PC-3 (cell line): Measurements from ENCODE around the gene CTNNA2. TPM values are rescaled to one million over a fixed set of nuclear protein-coding genes. Genes with fewer than 3 reads are reported as not detected.

Source experiments
- ATAC-seq: fragments of 200-7000 bp; cut with Tn5 transposase; 2 replicates; pipeline ENCODE4 v1.9.1; 2020; ENCODE audit warnings: mild to moderate bottlenecking, moderate library complexity
- BruUV-seq: library from RNA; stranded (reverse); fragments of 400-500 nt; replicated peaks from 2 replicates; lab custom pipeline; 2021; lab: Mats Ljungman, UMichigan
- CTCF ChIA-PET: fragments of 300-600 bp; sonication (Branson Sonifier 250); formaldehyde crosslinking; loops from one replicate; lab custom pipeline; 2022; ENCODE audit warnings: antibody characterized with exemption; lab: Charles Lee
- POLR2A ChIA-PET: fragments of 300-600 bp; sonication (Branson Sonifier 250); formaldehyde crosslinking; loops from one replicate; lab custom pipeline; 2022; ENCODE audit warnings: antibody characterized with exemption; ENCODE audit not compliant: unreplicated experiment; lab: Charles Lee
- DNase-seq: peaks from one replicate; pipeline ENCODE4 v3.0.0-alpha.2; 2015
- H2AFZ ChIP-seq: fragments of 300-600 bp; sonication (generic); 2 replicates; pipeline ENCODE4 v1.6.0; 2016; ENCODE audit warnings: antibody characterized with exemption, low read length
- H3F3A ChIP-seq: fragments of 300-600 bp; sonication (generic); one replicate; pipeline ENCODE4 v1.6.0; 2017; ENCODE audit warnings: antibody characterized with exemption, low read length, control low read depth, mild to moderate bottlenecking; ENCODE audit not compliant: unreplicated experiment
- H3K27ac ChIP-seq: fragments of 300-600 bp; sonication (generic); 2 replicates; pipeline ENCODE4 v1.5.1; 2016; ENCODE audit warnings: mild to moderate bottlenecking, low read length
- H3K27me3 ChIP-seq: fragments of 300-600 bp; sonication (generic); 2 replicates; pipeline ENCODE4 v1.6.1; 2016; ENCODE audit warnings: low read length, mixed read lengths
- H3K36me3 ChIP-seq: fragments of 300-600 bp; sonication (generic); 2 replicates; pipeline ENCODE4 v1.6.1; 2016; ENCODE audit warnings: low read depth, mixed run types, low read length, mixed read lengths
- H3K4me1 ChIP-seq: fragments of 300-600 bp; sonication (generic); 2 replicates; pipeline ENCODE4 v1.5.1; 2016; ENCODE audit warnings: low read length; ENCODE audit not compliant: insufficient read depth
- H3K4me2 ChIP-seq: fragments of 300-600 bp; sonication (generic); 2 replicates; pipeline ENCODE4 v1.6.0; 2016; ENCODE audit warnings: low read length
- H3K4me3 ChIP-seq: fragments of 300-600 bp; sonication (generic); 2 replicates; pipeline ENCODE4 v1.5.1; 2016; ENCODE audit warnings: mild to moderate bottlenecking, low read length, mixed read lengths
- H3K79me2 ChIP-seq: fragments of 300-600 bp; sonication (generic); 2 replicates; pipeline ENCODE4 v1.6.1; 2017; ENCODE audit warnings: low read length, mixed read lengths
- H3K9ac ChIP-seq: fragments of 300-600 bp; sonication (generic); 2 replicates; pipeline ENCODE4 v1.6.0; 2016; ENCODE audit warnings: mild to moderate bottlenecking, low read length
- H3K9me2 ChIP-seq: fragments of 300-600 bp; sonication (generic); replicated peaks from 2 replicates; pipeline ENCODE4 v1.6.1; 2016; ENCODE audit warnings: mixed run types, low read length, mixed read lengths
- H3K9me3 ChIP-seq: fragments of 300-600 bp; sonication (generic); 2 replicates; pipeline ENCODE4 v1.6.1; 2016; ENCODE audit warnings: low read length, mixed read lengths
- H4K20me1 ChIP-seq: fragments of 300-600 bp; sonication (generic); 2 replicates; pipeline ENCODE4 v1.6.1; 2016; ENCODE audit warnings: low read length, mixed read lengths
- CTCF ChIP-seq: fragments of 300-600 bp; sonication (generic); conservative IDR thresholded peaks from 2 replicates; pipeline ENCODE4 v1.5.1; 2017; ENCODE audit warnings: antibody characterized with exemption, low read depth, mild to moderate bottlenecking, low read length
- EZH2 ChIP-seq: fragments of 300-600 bp; sonication (generic); IDR thresholded peaks from one replicate; pipeline ENCODE4 v1.6.1; 2017; ENCODE audit warnings: antibody characterized with exemption, mild to moderate bottlenecking, low read length; ENCODE audit not compliant: unreplicated experiment
- EZH2phosphoT487 ChIP-seq: fragments of 300-600 bp; sonication (generic); IDR thresholded peaks from 2 replicates; pipeline ENCODE4 v1.6.1; 2018; ENCODE audit warnings: mild to moderate bottlenecking, antibody characterized with exemption, low read length, borderline replicate concordance
- intact Hi-C: fragments of 100-400 bp; cut with micrococcal nuclease; formaldehyde crosslinking; loops from 2 replicates; pipeline ENCODE4 v1.9.0; 2023
- total RNA-seq: library from RNA; depleted of rRNA; stranded (reverse); fragments of >200 nt; gene quantifications from 2 replicates; pipeline ENCODE4 v1.2.3, GENCODE V29; 2014

CTNNA2 gene
- total RNA-seq, 1 experiment from 2014 or later = not detected

DNA sequence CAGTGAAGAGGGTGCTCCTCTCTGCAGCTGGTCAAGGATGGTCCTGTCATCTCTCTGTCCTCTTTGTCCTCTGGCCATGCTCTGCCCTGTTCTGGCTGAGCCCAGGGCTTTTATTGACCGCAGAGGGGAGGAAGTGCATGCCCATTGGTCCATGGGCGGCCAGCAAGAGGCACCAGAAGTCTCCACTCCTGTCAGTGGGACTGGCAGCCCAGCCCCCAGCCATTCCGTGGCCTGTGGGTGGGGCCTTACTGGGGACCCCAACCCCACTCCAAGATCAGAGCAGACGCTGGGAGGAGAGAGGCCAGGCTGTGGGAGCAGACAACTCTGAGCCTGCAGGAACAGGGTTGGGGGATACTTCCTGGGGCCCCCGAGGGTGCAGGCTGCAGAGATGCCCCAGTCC is 156.9 kb downstream of the CTNNA2 start:
- Histone ChIP-seq H3K36me3 (no peaks in the 10 kb centered on the region), H3K27me3 (no peaks in the 10 kb centered on the region), H3K4me3 (no peak overlapping the region), H3K4me2 (no peak overlapping the region), H4K20me1 (no peaks in the 10 kb centered on the region), H3K9me2 (no peaks in the 10 kb centered on the region), H3F3A (no peaks in the 10 kb centered on the region), H3K4me1 (no peaks in the 10 kb centered on the region), H3K79me2 (no peaks in the 10 kb centered on the region), H3K9me3 (0 out of 2 replicates have a peak, but pooled peaks cover 2% of the 10 kb centered on the region), H2AFZ (no peak overlapping the region), H3K27ac (no peak overlapping the region), H3K9ac (no peak overlapping the region)
- DNase-seq (no peak), ATAC-seq (no peak)
- POLR2A ChIA-PET = no interaction called here
- intact Hi-C loops = no loop called here
- CTCF ChIA-PET = interaction anchor here (0.6 kb wide), 1 partner anchor 140 kb away, joined by 3 read pairs; no protein-coding TSS in a partner anchor
- BruUV-seq = no TSS peak
- TF ChIP-seq EZH2phosphoT487 = no peak
- TF ChIP-seq CTCF = no peak
- no peak for TF ChIP-seq EZH2

GRCh38 chr2:79670198-79670597 is 157.3 kb downstream of the CTNNA2 start:
- Histone ChIP-seq H3K4me1 (no peaks in the 10 kb centered on the region), H3K79me2 (no peaks in the 10 kb centered on the region), H3K9me2 (no peaks in the 10 kb centered on the region), H3F3A (no peaks in the 10 kb centered on the region), H3K9ac (no peak overlapping the region), H3K4me2 (no peak overlapping the region), H4K20me1 (no peaks in the 10 kb centered on the region), H3K9me3 (0 out of 2 replicates have a peak, but pooled peaks cover 4% of the 10 kb centered on the region), H3K27me3 (no peaks in the 10 kb centered on the region), H3K4me3 (no peak overlapping the region), H3K36me3 (no peaks in the 10 kb centered on the region), H2AFZ (no peak overlapping the region), H3K27ac (no peak overlapping the region)
- TF ChIP-seq EZH2 (no peak), EZH2phosphoT487 (no peak), CTCF (no peak)
- BruUV-seq = no TSS peak
- POLR2A ChIA-PET = no interaction called here
- intact Hi-C loops = no loop called here
- no peak for ATAC-seq
- CTCF ChIA-PET = interaction anchor here (0.6 kb wide), 1 partner anchor 139 kb away, joined by 3 read pairs; no protein-coding TSS in a partner anchor
- no peak for DNase-seq

DNA sequence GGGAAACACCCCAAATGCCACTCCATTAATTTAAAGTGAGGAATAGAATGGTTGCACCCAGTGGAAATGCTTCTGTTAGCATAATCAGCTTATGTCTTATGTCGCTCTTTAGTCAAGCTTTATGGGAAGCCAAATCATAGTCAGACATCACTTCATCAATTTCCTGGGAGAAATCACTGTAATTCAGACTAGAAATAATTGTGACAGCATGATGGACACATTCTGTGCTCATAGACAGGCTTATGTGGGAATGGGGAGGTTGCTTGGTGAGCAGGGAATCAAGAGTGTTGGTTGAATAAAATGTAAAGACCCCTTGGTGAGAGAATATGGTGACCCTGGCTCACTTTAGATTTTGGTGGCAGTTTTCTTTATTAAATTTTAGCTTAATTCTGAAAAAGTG is 174.0 kb downstream of the CTNNA2 start:
- H2AFZ ChIP-seq = no peak overlapping the region
- ATAC-seq (no peak), DNase-seq (no peak)
- no peak overlapping the region for H3K4me3 ChIP-seq
- no TSS peak for BruUV-seq
- ChIA-PET POLR2A (no interaction called here), CTCF (no interaction called here)
- no peak overlapping the region for H3K9ac ChIP-seq
- H3K9me3 ChIP-seq = peaks cover 13% of the 10 kb centered on the region; the same call in 1 of the 2 replicates
- H3K27ac ChIP-seq = no peak overlapping the region
- H3K27me3 ChIP-seq = no peaks in the 10 kb centered on the region
- no peaks in the 10 kb centered on the region for H3F3A ChIP-seq
- no peaks in the 10 kb centered on the region for H4K20me1 ChIP-seq
- TF ChIP-seq CTCF = no peak
- no peak for TF ChIP-seq EZH2
- no peak for TF ChIP-seq EZH2phosphoT487
- H3K4me1 ChIP-seq = no peaks in the 10 kb centered on the region
- no peaks in the 10 kb centered on the region for H3K9me2 ChIP-seq
- H3K4me2 ChIP-seq = no peak overlapping the region
- intact Hi-C loops = no loop called here
- no peaks in the 10 kb centered on the region for H3K79me2 ChIP-seq
- no peaks in the 10 kb centered on the region for H3K36me3 ChIP-seq
